Esophagus squamous epithelium (tissue), 4 donors: ENCODE results near the gene EIF1AD.
"Not testable (repeated sequence)": the region's sequence is repeated elsewhere in the genome, so short reads cannot be mapped to it uniquely, and the experiment has no call there.

ENCODE experiments used
- POLR2A ChIP-seq, 4 donors: fragments of 450-650 bp; IDR thresholded peaks; one replicate each; pipeline ENCODE4 v1.6.1; 2017; ENCODE audit warnings: antibody characterized with exemption in 4 of 4, mild to moderate bottlenecking in 4 of 4, moderate library complexity in 3 of 4
- TF ChIP-seq, protein P1 (sequence below), 6 experiments: fragments of 450-650 bp in 4 of 6; fragments of 200-600 bp in 2 of 6; sonication (generic) in 2 of 6; IDR thresholded peaks; one replicate each; pipeline ENCODE4 v1.5.1; 2016 to 2019; ENCODE audit warnings: antibody characterized with exemption in 6 of 6, mild to moderate bottlenecking in 4 of 6, moderate library complexity in 4 of 6

DNA sequence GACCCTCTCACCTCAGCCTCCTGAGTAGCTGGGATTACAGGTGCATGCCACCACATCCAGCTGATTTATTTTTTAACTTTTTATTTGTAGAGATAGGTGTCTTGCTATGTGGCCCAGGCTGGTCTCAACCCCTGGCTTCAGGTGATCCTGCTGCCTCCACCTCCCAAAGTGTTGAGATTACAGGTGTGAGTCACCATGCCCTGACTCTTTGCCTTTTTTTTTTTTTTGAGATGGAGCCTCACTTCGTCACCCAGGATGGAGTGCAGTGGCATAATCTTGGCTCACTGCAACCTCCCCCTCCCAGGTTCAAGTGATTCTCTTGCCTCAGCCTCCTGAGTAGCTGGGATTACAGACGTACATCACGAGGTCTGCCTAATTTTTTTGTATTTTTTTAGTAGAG, 50.3 kb downstream of the EIF1AD start:
- TF ChIP-seq, protein P1, sequence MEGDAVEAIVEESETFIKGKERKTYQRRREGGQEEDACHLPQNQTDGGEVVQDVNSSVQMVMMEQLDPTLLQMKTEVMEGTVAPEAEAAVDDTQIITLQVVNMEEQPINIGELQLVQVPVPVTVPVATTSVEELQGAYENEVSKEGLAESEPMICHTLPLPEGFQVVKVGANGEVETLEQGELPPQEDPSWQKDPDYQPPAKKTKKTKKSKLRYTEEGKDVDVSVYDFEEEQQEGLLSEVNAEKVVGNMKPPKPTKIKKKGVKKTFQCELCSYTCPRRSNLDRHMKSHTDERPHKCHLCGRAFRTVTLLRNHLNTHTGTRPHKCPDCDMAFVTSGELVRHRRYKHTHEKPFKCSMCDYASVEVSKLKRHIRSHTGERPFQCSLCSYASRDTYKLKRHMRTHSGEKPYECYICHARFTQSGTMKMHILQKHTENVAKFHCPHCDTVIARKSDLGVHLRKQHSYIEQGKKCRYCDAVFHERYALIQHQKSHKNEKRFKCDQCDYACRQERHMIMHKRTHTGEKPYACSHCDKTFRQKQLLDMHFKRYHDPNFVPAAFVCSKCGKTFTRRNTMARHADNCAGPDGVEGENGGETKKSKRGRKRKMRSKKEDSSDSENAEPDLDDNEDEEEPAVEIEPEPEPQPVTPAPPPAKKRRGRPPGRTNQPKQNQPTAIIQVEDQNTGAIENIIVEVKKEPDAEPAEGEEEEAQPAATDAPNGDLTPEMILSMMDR (IDR thresholded peaks at IDR 0.05) = not testable (repeated sequence)
- TF ChIP-seq POLR2A (IDR thresholded peaks at IDR 0.05) = not testable (repeated sequence)
